GM18511 (cell line): Measurements from ENCODE around the gene NRSN2.
"Not testable (repeated sequence)": the region's sequence is repeated elsewhere in the genome, so short reads cannot be mapped to it uniquely, and the experiment has no call there.

Experiments
- ATAC-seq: cut with Tn5 transposase; IDR thresholded peaks from one replicate; pipeline ENCODE4 v1.9.1; 2021; ENCODE audit warnings: mild to moderate bottlenecking, moderate library complexity; ENCODE audit not compliant: unreplicated experiment

NRSN2 gene

GRCh38 chr20:325045-325888 lies 21.6 kb upstream of the NRSN2 start, which contains the start of gene SOX12:
Gene SOX12 (plus strand): TSS chr20:325552. CDS start chr20:325925, 373 bp downstream.
- peak; percentile 84 for ATAC-seq

- ATAC-seq: peak; percentile 7
Measured at GRCh38 chr20:325889-326644, 20.8 kb upstream of the NRSN2 start.

- ATAC-seq: no peak
Measured at GRCh38 chr20:326645-327185, 20.2 kb upstream of the NRSN2 start.

GRCh38 chr20:327186-328026 lies 19.5 kb upstream of the NRSN2 start:
- ATAC-seq: no peak

- no peak for ATAC-seq
Measured at GRCh38 chr20:328027-328974, 18.6 kb upstream of the NRSN2 start.

- ATAC-seq: no peak
Measured at GRCh38 chr20:328975-329695, 17.8 kb upstream of the NRSN2 start.

GRCh38 chr20:329851-330232 lies 17.1 kb upstream of the NRSN2 start:
- no peak for ATAC-seq

GRCh38 chr20:330233-331149 lies 16.4 kb upstream of the NRSN2 start:
- ATAC-seq: no peak

GRCh38 chr20:334578-334977 lies 12.3 kb upstream of the NRSN2 start:
- ATAC-seq: no peak

- not testable (repeated sequence) for ATAC-seq
Measured at GRCh38 chr20:336040-336439, 10.9 kb upstream of the NRSN2 start.

- no peak for ATAC-seq
Measured at GRCh38 chr20:341682-342081, 5.2 kb upstream of the NRSN2 start.

GRCh38 chr20:343107-343506 lies 3.8 kb upstream of the NRSN2 start:
- no peak for ATAC-seq

- no peak for ATAC-seq
Measured at GRCh38 chr20:346033-346639, 775 bp upstream of the NRSN2 start.

GRCh38 chr20:347317-347639 lies 367 bp downstream of the NRSN2 start:
- ATAC-seq: no peak

- peak; percentile 78 for ATAC-seq
Measured at GRCh38 chr20:347640-348484, 951 bp downstream of the NRSN2 start.

- no peak for ATAC-seq
Measured at GRCh38 chr20:348972-349841, 2.3 kb downstream of the NRSN2 start.
